ENCODE results near the gene CDK14. TPM values are rescaled to one million over a fixed set of nuclear protein-coding genes. Genes with fewer than 3 reads are reported as not detected.

Gene CDK14
- total RNA-seq, 6 donors from 2014 or later: 21.7 to 53.4 (median 37.1) TPM

GRCh38 chr7:90938371-90938770 is 342.2 kb downstream of the CDK14 start:
- no peak for ATAC-seq (ENCODE audit: low FRiP score in 2 of 2)

GRCh38 chr7:90939666-90940065 is 343.5 kb downstream of the CDK14 start:
- Histone ChIP-seq H3K4me3 (no peak overlapping the region), H3K27ac (no peak overlapping the region), H3K27me3 (no peaks in the 10 kb centered on the region), H3K9me3 (no peaks in the 10 kb centered on the region), H3K36me3 (no peaks in the 10 kb centered on the region), H3K4me1 (no peaks in the 10 kb centered on the region)
- no peak for ATAC-seq (ENCODE audit: low FRiP score in 2 of 2)
- TF ChIP-seq POLR2AphosphoS5 (IDR thresholded peaks at IDR 0.05): no peak
- no peak for TF ChIP-seq POLR2A (IDR thresholded peaks at IDR 0.05)
- no peak for TF ChIP-seq CTCF (IDR thresholded peaks at IDR 0.05)
- TF ChIP-seq EP300 (IDR thresholded peaks at IDR 0.05): no peak
- 91 to 94% methylated on average over 3 of the region's 3 CpGs for WGBS, 2 donors
- DNase-seq: no peak

More at GRCh38 chr7:90938371-90938770, 342.2 kb downstream of the CDK14 start:
- H3K9me3 ChIP-seq: no peaks in the 10 kb centered on the region
- H3K4me3 ChIP-seq: no peak overlapping the region
- H3K27ac ChIP-seq: no peak overlapping the region
- TF ChIP-seq EP300 (IDR thresholded peaks at IDR 0.05): no peak
- TF ChIP-seq POLR2A (IDR thresholded peaks at IDR 0.05): no peak
- TF ChIP-seq CTCF (IDR thresholded peaks at IDR 0.05): no peak
- no peak for TF ChIP-seq POLR2AphosphoS5 (IDR thresholded peaks at IDR 0.05)
- H3K36me3 ChIP-seq: no peaks in the 10 kb centered on the region
- no peak for DNase-seq
- H3K27me3 ChIP-seq: no peaks in the 10 kb centered on the region
- no peaks in the 10 kb centered on the region for H3K4me1 ChIP-seq

DNA sequence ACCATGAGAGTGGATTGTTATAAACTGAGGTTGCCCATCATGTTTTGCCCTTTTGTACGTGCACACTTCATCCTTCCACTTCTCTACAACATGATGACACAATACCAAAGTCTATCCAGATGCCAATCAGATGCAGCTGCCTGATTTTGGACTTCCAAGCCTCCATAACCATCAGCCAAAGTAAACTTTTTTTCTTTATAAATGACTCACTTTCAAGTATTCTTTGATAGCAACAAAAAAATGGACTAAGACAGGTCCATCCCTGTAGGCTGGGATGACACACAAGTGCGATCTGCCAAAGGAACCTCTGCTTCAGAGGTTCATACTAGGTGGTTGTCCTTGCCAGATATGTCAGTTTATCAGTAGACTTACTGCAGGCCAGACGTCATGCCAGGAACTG is 347.9 kb downstream of the CDK14 start:
- Histone ChIP-seq H3K36me3 (no peaks in the 10 kb centered on the region), H3K27ac (no peak overlapping the region), H3K9me3 (no peaks in the 10 kb centered on the region), H3K4me1 (peaks cover 0 to 8% (median 0%) of the 10 kb centered on the region in 4 donors), H3K27me3 (no peaks in the 10 kb centered on the region), H3K4me3 (no peak overlapping the region)
- ATAC-seq (ENCODE audit: low FRiP score in 2 of 2) (no peak), DNase-seq (no peak)
- 95 to 97% methylated on average over 3 of the region's 3 CpGs for WGBS, 2 donors
- TF ChIP-seq EP300 (IDR thresholded peaks at IDR 0.05) (no peak), POLR2A (IDR thresholded peaks at IDR 0.05) (no peak), CTCF (IDR thresholded peaks at IDR 0.05) (no peak)

- no peak for TF ChIP-seq EP300 (IDR thresholded peaks at IDR 0.05)
- TF ChIP-seq POLR2A (IDR thresholded peaks at IDR 0.05): no peak
- TF ChIP-seq POLR2AphosphoS5 (IDR thresholded peaks at IDR 0.05): no peak
- TF ChIP-seq CTCF (IDR thresholded peaks at IDR 0.05): no peak
- WGBS, 2 donors: 72% methylated on average over 5 of the region's 5 CpGs
- Histone ChIP-seq H3K9me3 (no peaks in the 10 kb centered on the region), H3K36me3 (no peaks in the 10 kb centered on the region), H3K27ac (no peak overlapping the region), H3K4me3 (no peak overlapping the region), H3K4me1 (peaks cover 0 to 8% (median 0%) of the 10 kb centered on the region in 4 donors), H3K27me3 (no peaks in the 10 kb centered on the region)
- DNase-seq (no peak), ATAC-seq (ENCODE audit: low FRiP score in 2 of 2) (peak in 1 of 2 donors; percentile 76)
These were observed 349.1 kb downstream of the CDK14 start for GRCh38 chr7:90945104-90945787.

Measured in upper lobe of left lung (tissue), 6 donors.